HepG2 (cell line): Measurements from ENCODE around the gene TCF20. TPM values are rescaled to one million over a fixed set of nuclear protein-coding genes. Genes with fewer than 3 reads are reported as not detected.

ENCODE experiments used
- ATAC-seq: fragments of 200-7000 bp; cut with Tn5 transposase; 3 replicates; pipeline ENCODE4 v1.9.1; 2020; ENCODE audit warnings: mild to moderate bottlenecking, moderate library complexity
- BruUV-seq: library from RNA; stranded (reverse); fragments of 400-500 nt; replicated peaks from 2 replicates; lab custom pipeline; 2021; lab: Mats Ljungman, UMichigan
- CTCF ChIA-PET: fragments of 300-600 bp; formaldehyde crosslinking; extraction: SDS; loops from one replicate; lab custom pipeline; 2021; ENCODE audit warnings: low total read pairs, inconsistent platforms, low intra/inter-chr PET ratio; lab: Yijun Ruan, JAX
- POLR2A ChIA-PET: fragments of 350-600 bp; sonication (Branson Sonifier 250); formaldehyde crosslinking; loops from one replicate; lab custom pipeline; 2020; ENCODE audit warnings: antibody characterized with exemption, inconsistent platforms; lab: Yijun Ruan, JAX
- DNase-seq: peaks from one replicate; pipeline ENCODE4 v3.0.0-alpha.2; 2015; ENCODE audit warnings: low spot score
- FAIRE-seq: peaks from 3 replicates; lab custom pipeline; 2011; peaks lifted over from hg19 to GRCh38; lab: Jason Lieb, UNC
- H2AFZ ChIP-seq: one replicate; pipeline ENCODE4 v1.6.1; 2011; ENCODE audit warnings: low read length, inconsistent platforms
- H3K27ac ChIP-seq: fragments of 300-600 bp; 3 replicates; pipeline ENCODE4 v1.8.0; 2011; ENCODE audit warnings: mixed run types, mild to moderate bottlenecking, mixed read lengths, low read length, inconsistent platforms; ENCODE audit not compliant: insufficient read depth; ENCODE audit errors: extremely low read length
- H3K27me3 ChIP-seq, 2 experiments: fragments of 200-600 bp in 1 of 2; 2 replicates in 1 of 2; 3 replicates in 1 of 2; pipeline versions ENCODE4 v1.6.0 to v1.8.0; 2011; ENCODE audit warnings: low read length in 2 of 2, mild to moderate bottlenecking in 2 of 2, moderate library complexity in 2 of 2, inconsistent platforms in 1 of 2; ENCODE audit not compliant: insufficient read depth in 2 of 2, control insufficient read depth in 1 of 2
- H3K36me3 ChIP-seq, 2 experiments: fragments of 200-600 bp in 1 of 2; replicated peaks in 1 of 2; 2 replicates in 1 of 2; 3 replicates in 1 of 2; pipeline versions ENCODE4 v1.5.1 to v1.8.0; 2011; ENCODE audit warnings: low read length in 2 of 2, inconsistent platforms in 1 of 2; ENCODE audit not compliant: insufficient read depth in 2 of 2, control insufficient read depth in 1 of 2
- H3K4me1 ChIP-seq: 2 replicates; pipeline ENCODE4 v1.5.1; 2012; ENCODE audit warnings: low read length, inconsistent platforms; ENCODE audit not compliant: insufficient read depth
- H3K4me2 ChIP-seq: 2 replicates; pipeline ENCODE4 v1.6.0; 2011; ENCODE audit warnings: low read depth, low read length, inconsistent platforms
- H3K4me3 ChIP-seq, 3 experiments: fragments of 200-600 bp in 1 of 3; sonication (generic), shearing (Covaris generic) in 1 of 3; replicated peaks in 1 of 3; 2 replicates each; pipeline ENCODE4 v1.5.1; 2011 to 2016; ENCODE audit warnings: low read length in 3 of 3, inconsistent platforms in 2 of 3, low read depth in 2 of 3, mild to moderate bottlenecking in 2 of 3, control low read depth in 1 of 3, mixed read lengths in 1 of 3; ENCODE audit not compliant: insufficient read depth in 1 of 3
- H3K79me2 ChIP-seq: one replicate; pipeline ENCODE4 v1.6.1; 2011; ENCODE audit warnings: low read length, inconsistent platforms; ENCODE audit not compliant: insufficient read depth
- H3K9ac ChIP-seq: 2 replicates; pipeline ENCODE4 v1.6.0; 2011; ENCODE audit warnings: mild to moderate bottlenecking, low read depth, low read length, inconsistent platforms; ENCODE audit not compliant: insufficient read depth
- H3K9me3 ChIP-seq: 2 replicates; pipeline ENCODE4 v1.5.1; 2012; ENCODE audit warnings: mild to moderate bottlenecking, low read length
- H4K20me1 ChIP-seq: 2 replicates; pipeline ENCODE4 v1.6.0; 2011; ENCODE audit warnings: inconsistent platforms, mild to moderate bottlenecking, low read length, moderate library complexity; ENCODE audit not compliant: insufficient read depth
- MIER3 ChIP-seq: IDR thresholded peaks from 2 replicates; pipeline ENCODE4 v1.6.1; 2016; ENCODE audit warnings: missing compliant biosample characterization, borderline replicate concordance
- ZNF263 ChIP-seq: sonication (generic); formaldehyde crosslinking; IDR thresholded peaks from 2 replicates; pipeline ENCODE4 v1.4.0; 2020; ENCODE audit warnings: missing genetic modification reagents
- ZNF629 ChIP-seq: sonication (generic); formaldehyde crosslinking; conservative IDR thresholded peaks from 2 replicates; pipeline ENCODE4 v1.5.0; 2020; ENCODE audit warnings: missing genetic modification reagents
- WGBS: methylation state at CpG from one replicate; pipeline ENCODE4 v1.1.6; 2017; ENCODE audit warnings: low lambda C conversion rate; 5-methylcytosine and 5-hydroxymethylcytosine counted together
- in situ Hi-C: cut with HindIII; loops from 2 replicates; pipeline ENCODE4 v1.10.0; 2017; ENCODE audit warnings: low pct_unique_long_range_greater_than_20kb; ENCODE audit not compliant: extremely low pct_ligation_motif_present
- intact Hi-C: fragments of 100-400 bp; cut with micrococcal nuclease; formaldehyde crosslinking; loops from one replicate; pipeline ENCODE4 v1.10.0; 2022; ENCODE audit not compliant: unreplicated experiment
- polyA plus RNA-seq, 8 experiments: library from polyadenylated mRNA; depleted of rRNA in 3 of 8; stranded (reverse) in 7 of 8; unstranded in 1 of 8; fragments of >200 nt; fragmentation: Illumina TruSeq in 4 of 8; extraction: Trizol in 4 of 8; gene quantifications; 2 replicates each; pipeline versions ENCODE4 v1.2.1 to v1.2.3, GENCODE V29; 2011 to 2016; ENCODE audit warnings: low read depth in 4 of 8, missing spikeins in 1 of 8, mixed read lengths in 1 of 8; ENCODE audit not compliant: insufficient read depth in 1 of 8
- total RNA-seq, 5 experiments: library from RNA; depleted of rRNA; stranded (reverse); fragments of >200 nt; fragmentation: Illumina TruSeq; extraction: Trizol; gene quantifications; 2 replicates each; pipeline ENCODE4 v1.2.3, GENCODE V29; 2016; ENCODE audit warnings: low read depth in 1 of 5
- TF ChIP-seq, protein P1 (sequence below), 2 experiments: fragments of 450-650 bp in 1 of 2; sonication (generic) in 1 of 2; formaldehyde crosslinking in 1 of 2; IDR thresholded peaks; 2 replicates each; pipeline versions ENCODE4 v1.6.1 to v1.8.0; 2016 to 2022; ENCODE audit warnings: antibody characterized with exemption in 1 of 2, mild to moderate bottlenecking in 1 of 2, missing genetic modification reagents in 1 of 2

TCF20 gene
- total and polyA plus RNA-seq, 2 of the 13 experiments (the other 11 are each of a cell fraction or from before 2014, with no cell fraction given), result 12.8 to 23.7 TPM

GRCh38 chr22:42288791-42289190, 18.3 kb upstream of the TCF20 start (continued):
- TF ChIP-seq, protein P1, sequence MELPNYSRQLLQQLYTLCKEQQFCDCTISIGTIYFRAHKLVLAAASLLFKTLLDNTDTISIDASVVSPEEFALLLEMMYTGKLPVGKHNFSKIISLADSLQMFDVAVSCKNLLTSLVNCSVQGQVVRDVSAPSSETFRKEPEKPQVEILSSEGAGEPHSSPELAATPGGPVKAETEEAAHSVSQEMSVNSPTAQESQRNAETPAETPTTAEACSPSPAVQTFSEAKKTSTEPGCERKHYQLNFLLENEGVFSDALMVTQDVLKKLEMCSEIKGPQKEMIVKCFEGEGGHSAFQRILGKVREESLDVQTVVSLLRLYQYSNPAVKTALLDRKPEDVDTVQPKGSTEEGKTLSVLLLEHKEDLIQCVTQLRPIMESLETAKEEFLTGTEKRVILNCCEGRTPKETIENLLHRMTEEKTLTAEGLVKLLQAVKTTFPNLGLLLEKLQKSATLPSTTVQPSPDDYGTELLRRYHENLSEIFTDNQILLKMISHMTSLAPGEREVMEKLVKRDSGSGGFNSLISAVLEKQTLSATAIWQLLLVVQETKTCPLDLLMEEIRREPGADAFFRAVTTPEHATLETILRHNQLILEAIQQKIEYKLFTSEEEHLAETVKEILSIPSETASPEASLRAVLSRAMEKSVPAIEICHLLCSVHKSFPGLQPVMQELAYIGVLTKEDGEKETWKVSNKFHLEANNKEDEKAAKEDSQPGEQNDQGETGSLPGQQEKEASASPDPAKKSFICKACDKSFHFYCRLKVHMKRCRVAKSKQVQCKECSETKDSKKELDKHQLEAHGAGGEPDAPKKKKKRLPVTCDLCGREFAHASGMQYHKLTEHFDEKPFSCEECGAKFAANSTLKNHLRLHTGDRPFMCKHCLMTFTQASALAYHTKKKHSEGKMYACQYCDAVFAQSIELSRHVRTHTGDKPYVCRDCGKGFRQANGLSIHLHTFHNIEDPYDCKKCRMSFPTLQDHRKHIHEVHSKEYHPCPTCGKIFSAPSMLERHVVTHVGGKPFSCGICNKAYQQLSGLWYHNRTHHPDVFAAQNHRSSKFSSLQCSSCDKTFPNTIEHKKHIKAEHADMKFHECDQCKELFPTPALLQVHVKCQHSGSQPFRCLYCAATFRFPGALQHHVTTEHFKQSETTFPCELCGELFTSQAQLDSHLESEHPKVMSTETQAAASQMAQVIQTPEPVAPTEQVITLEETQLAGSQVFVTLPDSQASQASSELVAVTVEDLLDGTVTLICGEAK (IDR thresholded peaks at IDR 0.05), result no peak
- TF ChIP-seq, protein P1 (CRISPR knock-in tag; IDR thresholded peaks at IDR 0.05), result no peak

GRCh38 chr22:42287174-42287890, 16.9 kb upstream of the TCF20 start:
- Histone ChIP-seq H3K4me2 (no peak overlapping the region), H4K20me1 (no peaks in the 10 kb centered on the region; the same call in 1 of the 2 replicates), H3K9me3 (no peaks in the 10 kb centered on the region), H3K79me2 (no peaks in the 10 kb centered on the region), H2AFZ (no peak overlapping the region), H3K36me3 (no peaks in the 10 kb centered on the region), H3K27me3 (peaks cover 6 to 37% of the 10 kb centered on the region in 2 experiments; a peak in 4 of 5 replicates), H3K9ac (no peak overlapping the region), H3K27ac (no peak overlapping the region), H3K4me1 (peaks cover 32% of the 10 kb centered on the region), H3K4me3 (no peak overlapping the region)
- intact Hi-C loops (no loop called here), in situ Hi-C loops (no loop called here)
- WGBS, result 13% methylated on average over 7 of the region's 8 CpGs
- DNase-seq (no peak), ATAC-seq (no peak), FAIRE-seq (no peak)
- TF ChIP-seq ZNF263 (CRISPR knock-in tag) (0 out of 2 replicates have a peak, but pooled peaks have one; percentile 27), MIER3 (CRISPR knock-in tag) (no peak), ZNF629 (CRISPR knock-in tag) (peak; percentile 62)
- CTCF ChIA-PET, result no interaction called here
- BruUV-seq, result no TSS peak
- POLR2A ChIA-PET, result no interaction called here
